Erythroblast (primary cell): ENCODE results near the gene LPCAT2.

Experiments
- GATA1 ChIP-seq: IDR thresholded peaks from 2 replicates; pipeline ENCODE4 v1.6.1; 2011; ENCODE audit warnings: low read depth, mild to moderate bottlenecking, control low read depth, low read length, moderate library complexity
- POLR2A ChIP-seq: IDR thresholded peaks from 2 replicates; pipeline ENCODE4 v1.6.1; 2011; ENCODE audit warnings: mild to moderate bottlenecking, low read length

DNA sequence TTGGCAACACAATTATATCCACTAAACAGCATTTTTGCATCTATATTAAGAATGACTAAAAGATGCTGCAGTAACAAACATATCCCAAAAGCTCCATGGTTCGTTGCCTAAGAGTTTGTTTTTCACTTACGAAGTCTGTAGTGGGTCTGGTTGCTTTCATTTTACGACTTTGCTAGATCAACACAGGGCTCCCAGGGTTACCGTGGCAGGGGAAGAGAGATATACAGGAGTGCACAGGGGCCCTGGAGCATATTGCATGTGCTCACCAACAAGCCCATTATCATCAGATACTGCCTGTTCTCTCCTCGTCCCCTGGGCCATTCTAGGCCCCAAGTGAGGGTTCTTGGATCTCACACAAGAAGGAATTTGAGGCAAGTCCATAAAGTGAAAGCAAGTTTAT is 33.0 kb upstream of the LPCAT2 start:
- TF ChIP-seq POLR2A (no peak), GATA1 (no peak)
